ENCODE measurements around the gene CCNY. TPM values are rescaled to one million over a fixed set of nuclear protein-coding genes. Genes with fewer than 3 reads are reported as not detected.

The CCNY gene
- total RNA-seq, 1 experiment from 2014 or later, result 122 TPM

- DNase-seq, result no peak
- Histone ChIP-seq H3K4me1 (no peaks in the 10 kb centered on the region), H3K27me3 (replicated peaks; ENCODE audit: control insufficient read depth, insufficient read depth, low read length) (no peaks in the 10 kb centered on the region), H3K4me3 (ENCODE audit: low read depth, low read length) (no peak overlapping the region), H3K9me3 (no peaks in the 10 kb centered on the region), H3K36me3 (ENCODE audit: control insufficient read depth, insufficient read depth, low read length) (0 out of 2 replicates have a peak, but pooled peaks cover 3% of the 10 kb centered on the region)
- Mint-ChIP-seq H3K9me3 (ENCODE audit: unreplicated experiment) (no peaks in the 10 kb centered on the region), H3K4me1 (ENCODE audit: low read depth, unreplicated experiment) (peaks cover 6% of the 10 kb centered on the region), H3K27ac (ENCODE audit: unreplicated experiment) (no peak overlapping the region), H3K36me3 (ENCODE audit: insufficient read depth, unreplicated experiment) (peaks cover 33% of the 10 kb centered on the region), H3K4me3 (ENCODE audit: unreplicated experiment) (no peak overlapping the region), H3K27me3 (ENCODE audit: insufficient read depth, unreplicated experiment) (no peaks in the 10 kb centered on the region)
- intact Hi-C loops (cut with micrococcal nuclease; ENCODE audit: unreplicated experiment), result no loop called here
- CTCF ChIA-PET, result no interaction called here
- POLR2A ChIA-PET, result no interaction called here
- no peak for TF ChIP-seq CTCF (IDR thresholded peaks at IDR 0.05; ENCODE audit: insufficient read depth in 1 of 2, low read depth in 1 of 2, low read length in 1 of 2, severe bottlenecking in 1 of 2, unreplicated experiment in 1 of 2)
- BruUV-seq (replicated peaks), result no TSS peak
Measured at GRCh38 chr10:35552650-35553342, 216.5 kb downstream of the CCNY start.

GRCh38 chr10:35554036-35554435, 217.7 kb downstream of the CCNY start:
- Mint-ChIP-seq H3K27ac (ENCODE audit: unreplicated experiment) (no peak overlapping the region), H3K4me3 (ENCODE audit: unreplicated experiment) (no peak overlapping the region), H3K36me3 (ENCODE audit: insufficient read depth, unreplicated experiment) (peaks cover 41% of the 10 kb centered on the region), H3K27me3 (ENCODE audit: insufficient read depth, unreplicated experiment) (no peaks in the 10 kb centered on the region), H3K9me3 (ENCODE audit: unreplicated experiment) (no peaks in the 10 kb centered on the region), H3K4me1 (ENCODE audit: low read depth, unreplicated experiment) (peaks cover 6% of the 10 kb centered on the region)
- no peaks in the 10 kb centered on the region for H3K4me1 ChIP-seq
- POLR2A ChIA-PET, result no interaction called here
- BruUV-seq (replicated peaks), result no TSS peak
- H3K9me3 ChIP-seq, result no peaks in the 10 kb centered on the region
- CTCF ChIA-PET, result no interaction called here
- intact Hi-C loops (cut with micrococcal nuclease; ENCODE audit: unreplicated experiment), result no loop called here
- TF ChIP-seq CTCF (IDR thresholded peaks at IDR 0.05; ENCODE audit: insufficient read depth in 1 of 2, low read depth in 1 of 2, low read length in 1 of 2, severe bottlenecking in 1 of 2, unreplicated experiment in 1 of 2), result no peak
- no peak overlapping the region for H3K4me3 ChIP-seq (ENCODE audit: low read depth, low read length)
- DNase-seq, result no peak
- H3K36me3 ChIP-seq (ENCODE audit: control insufficient read depth, insufficient read depth, low read length), result 0 out of 2 replicates have a peak, but pooled peaks cover 2% of the 10 kb centered on the region
- no peaks in the 10 kb centered on the region for H3K27me3 ChIP-seq (replicated peaks; ENCODE audit: control insufficient read depth, insufficient read depth, low read length)

- TF ChIP-seq CTCF (IDR thresholded peaks at IDR 0.05; ENCODE audit: insufficient read depth in 1 of 2, low read depth in 1 of 2, low read length in 1 of 2, severe bottlenecking in 1 of 2, unreplicated experiment in 1 of 2), result no peak
- H3K36me3 Mint-ChIP-seq (ENCODE audit: insufficient read depth, unreplicated experiment), result peaks cover 47% of the 10 kb centered on the region
- 0 out of 2 replicates have a peak, but pooled peaks cover 1% of the 10 kb centered on the region for H3K36me3 ChIP-seq (ENCODE audit: control insufficient read depth, insufficient read depth, low read length)
- no peaks in the 10 kb centered on the region for H3K27me3 Mint-ChIP-seq (ENCODE audit: insufficient read depth, unreplicated experiment)
- no peaks in the 10 kb centered on the region for H3K9me3 ChIP-seq
- no peaks in the 10 kb centered on the region for H3K27me3 ChIP-seq (replicated peaks; ENCODE audit: control insufficient read depth, insufficient read depth, low read length)
- no TSS peak for BruUV-seq (replicated peaks)
- no peak overlapping the region for H3K4me3 ChIP-seq (ENCODE audit: low read depth, low read length)
- DNase-seq, result no peak
- no peaks in the 10 kb centered on the region for H3K4me1 ChIP-seq
- CTCF ChIA-PET, result no interaction called here
- no peak overlapping the region for H3K27ac Mint-ChIP-seq (ENCODE audit: unreplicated experiment)
- POLR2A ChIA-PET, result no interaction called here
- H3K9me3 Mint-ChIP-seq (ENCODE audit: unreplicated experiment), result no peaks in the 10 kb centered on the region
- intact Hi-C loops (cut with micrococcal nuclease; ENCODE audit: unreplicated experiment), result no loop called here
- H3K4me1 Mint-ChIP-seq (ENCODE audit: low read depth, unreplicated experiment), result peaks cover 6% of the 10 kb centered on the region
- no peak overlapping the region for H3K4me3 Mint-ChIP-seq (ENCODE audit: unreplicated experiment)
Measured at GRCh38 chr10:35554461-35555056, 218.2 kb downstream of the CCNY start.

Data from Caco-2 (cell line).